HEK293T (cell line): ENCODE results near the gene TIAM1.

Experiments
- BHLHE40 ChIP-seq: fragments of 450-650 bp; IDR thresholded peaks from 2 replicates; pipeline ENCODE4 v1.6.1; 2016; ENCODE audit warnings: mild to moderate bottlenecking, moderate library complexity, borderline replicate concordance
- ELF4 ChIP-seq: fragments of 450-650 bp; IDR thresholded peaks from 2 replicates; pipeline ENCODE4 v1.6.1; 2017; ENCODE audit warnings: antibody characterized with exemption
- FOXK2 ChIP-seq: fragments of 450-650 bp; IDR thresholded peaks from 2 replicates; pipeline ENCODE4 v1.6.1; 2016; ENCODE audit warnings: mild to moderate bottlenecking
- FOXM1 ChIP-seq: fragments of 450-650 bp; IDR thresholded peaks from 2 replicates; pipeline ENCODE4 v1.6.1; 2017; ENCODE audit warnings: mild to moderate bottlenecking, borderline replicate concordance
- SP1 ChIP-seq: fragments of 450-650 bp; IDR thresholded peaks from 2 replicates; pipeline ENCODE4 v1.6.1; 2017
- SUZ12 ChIP-seq: fragments of 450-650 bp; IDR thresholded peaks from 2 replicates; pipeline ENCODE4 v1.6.1; 2016; ENCODE audit warnings: mild to moderate bottlenecking
- TARDBP ChIP-seq: fragments of 450-650 bp; IDR thresholded peaks from 2 replicates; pipeline ENCODE4 v1.6.1; 2016

- TF ChIP-seq FOXM1 (no peak), SP1 (no peak), TARDBP (no peak), FOXK2 (no peak), BHLHE40 (no peak), ELF4 (no peak), SUZ12 (no peak)
Observed at GRCh38 chr21:31191553-31191952, 152.5 kb downstream of the TIAM1 start.
